HG03354 (cell line): ENCODE measurements around the gene TM7SF2.

Experiments used
- ATAC-seq: cut with Tn5 transposase; IDR thresholded peaks from one replicate; pipeline ENCODE4 v1.9.1; 2021; ENCODE audit warnings: mild to moderate bottlenecking; ENCODE audit not compliant: unreplicated experiment, poor library complexity, severe bottlenecking

TM7SF2 gene

GRCh38 chr11:65126624-65127274 lies 15.1 kb downstream of the TM7SF2 start:
- ATAC-seq = no peak

- no peak for ATAC-seq
Measured at GRCh38 chr11:65127473-65128181, 16.0 kb downstream of the TM7SF2 start.

GRCh38 chr11:65128182-65129145 lies 16.8 kb downstream of the TM7SF2 start:
- ATAC-seq = no peak

GRCh38 chr11:65129649-65130441 lies 18.2 kb downstream of the TM7SF2 start:
- ATAC-seq = no peak

GRCh38 chr11:65130631-65131416 lies 19.2 kb downstream of the TM7SF2 start:
- no peak for ATAC-seq

- no peak for ATAC-seq
Measured at GRCh38 chr11:65131417-65131776, 19.7 kb downstream of the TM7SF2 start.

- no peak for ATAC-seq
Measured at GRCh38 chr11:65131895-65132237, 20.2 kb downstream of the TM7SF2 start.

GRCh38 chr11:65132238-65132987 lies 20.7 kb downstream of the TM7SF2 start:
- no peak for ATAC-seq

- no peak for ATAC-seq
Measured at GRCh38 chr11:65132988-65133700, 21.5 kb downstream of the TM7SF2 start.

- peak; percentile 0 for ATAC-seq
Measured at GRCh38 chr11:65133724-65134123, 22.1 kb downstream of the TM7SF2 start.

GRCh38 chr11:65134240-65134951 lies 22.7 kb downstream of the TM7SF2 start, which contains the start of gene SYVN1:
Gene SYVN1 (minus strand): TSS chr11:65134519. CDS start chr11:65133601, 918 bp downstream.
- peak; percentile 61 for ATAC-seq

- peak; percentile 68 for ATAC-seq
Measured at GRCh38 chr11:65134952-65135632, 23.4 kb downstream of the TM7SF2 start.

- ATAC-seq = no peak
Measured at GRCh38 chr11:65135633-65136145, 24.0 kb downstream of the TM7SF2 start.

- no peak for ATAC-seq
Measured at GRCh38 chr11:65136515-65137096, 24.9 kb downstream of the TM7SF2 start.

GRCh38 chr11:65141896-65142494 lies 30.3 kb downstream of the TM7SF2 start:
- no peak for ATAC-seq
